ENCODE results near the gene FTH1. TPM values are rescaled to one million over a fixed set of nuclear protein-coding genes. Genes with fewer than 3 reads are reported as not detected.

The FTH1 gene
- total and polyA plus RNA-seq, 2 donors (not counting 1 experiment from before 2014, with no cell fraction given) = 2,219 to 2,789 TPM

DNA sequence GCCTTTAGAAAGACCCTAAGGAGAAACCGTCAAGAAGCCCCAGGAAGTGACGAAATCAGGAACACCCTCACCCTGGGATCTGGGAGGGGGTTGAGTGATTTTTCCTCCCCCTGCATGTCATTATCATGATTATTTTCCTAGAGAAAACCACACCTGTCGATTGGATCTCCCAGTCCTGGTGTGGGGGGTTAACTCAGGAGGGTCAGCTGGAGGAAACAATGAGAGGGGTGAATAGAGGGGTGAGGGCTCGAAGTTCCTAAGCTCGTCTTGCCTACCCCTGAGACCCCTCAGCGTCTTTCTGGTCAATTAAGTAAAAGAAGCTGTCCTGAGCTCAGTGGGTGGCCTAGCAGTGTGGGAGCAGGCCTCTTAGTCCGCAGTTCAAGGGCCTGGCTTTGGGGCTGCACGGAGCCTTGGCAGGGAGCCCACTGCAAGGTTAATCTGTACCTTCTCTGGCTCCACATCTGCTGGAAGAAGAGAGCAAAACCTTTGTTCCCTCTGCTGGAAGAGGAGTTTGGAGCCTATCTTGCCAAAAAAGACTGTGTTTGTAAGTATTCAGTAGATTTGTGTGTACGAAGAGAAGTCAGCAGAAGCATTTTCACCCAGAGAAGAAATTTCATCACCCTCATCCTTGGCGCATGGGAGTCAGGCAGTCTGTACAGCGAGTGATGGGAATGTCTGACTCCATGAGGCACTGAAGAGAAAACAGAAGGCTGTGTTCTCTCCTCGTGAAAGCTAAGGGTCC lies 34.2 kb upstream of the FTH1 start:
- Histone ChIP-seq H3K4me1 (ENCODE audit: control insufficient read depth, extremely low read depth, insufficient read depth, low read length) (no peaks in the 10 kb centered on the region), H2AFZ (ENCODE audit: low read length) (no peak overlapping the region), H3K79me2 (ENCODE audit: control insufficient read depth, insufficient read depth, low read length) (no peaks in the 10 kb centered on the region), H3K4me2 (ENCODE audit: extremely low read depth, insufficient read depth, low read length) (no peak overlapping the region), H3K9ac (ENCODE audit: insufficient read depth, low read length) (no peak overlapping the region), H4K20me1 (ENCODE audit: control insufficient read depth, extremely low read depth, insufficient read depth, low read length) (no peaks in the 10 kb centered on the region), H3K27me3 (ENCODE audit: control insufficient read depth, insufficient read depth, low read length) (no peaks in the 10 kb centered on the region), H3K27ac (ENCODE audit: insufficient read depth, low read length) (no peak overlapping the region), H3K9me3 (ENCODE audit: control insufficient read depth, insufficient read depth, low read depth, low read length) (no peaks in the 10 kb centered on the region), H3K4me3 (replicated peaks in 1 of 4; ENCODE audit: control extremely low read depth in 1 of 4, insufficient read depth in 1 of 4, low read depth in 3 of 4, low read length in 4 of 4) (no peak overlapping the region), H3K36me3 (ENCODE audit: control insufficient read depth, insufficient read depth, low read length) (no peaks in the 10 kb centered on the region)
- TF ChIP-seq, protein P1, sequence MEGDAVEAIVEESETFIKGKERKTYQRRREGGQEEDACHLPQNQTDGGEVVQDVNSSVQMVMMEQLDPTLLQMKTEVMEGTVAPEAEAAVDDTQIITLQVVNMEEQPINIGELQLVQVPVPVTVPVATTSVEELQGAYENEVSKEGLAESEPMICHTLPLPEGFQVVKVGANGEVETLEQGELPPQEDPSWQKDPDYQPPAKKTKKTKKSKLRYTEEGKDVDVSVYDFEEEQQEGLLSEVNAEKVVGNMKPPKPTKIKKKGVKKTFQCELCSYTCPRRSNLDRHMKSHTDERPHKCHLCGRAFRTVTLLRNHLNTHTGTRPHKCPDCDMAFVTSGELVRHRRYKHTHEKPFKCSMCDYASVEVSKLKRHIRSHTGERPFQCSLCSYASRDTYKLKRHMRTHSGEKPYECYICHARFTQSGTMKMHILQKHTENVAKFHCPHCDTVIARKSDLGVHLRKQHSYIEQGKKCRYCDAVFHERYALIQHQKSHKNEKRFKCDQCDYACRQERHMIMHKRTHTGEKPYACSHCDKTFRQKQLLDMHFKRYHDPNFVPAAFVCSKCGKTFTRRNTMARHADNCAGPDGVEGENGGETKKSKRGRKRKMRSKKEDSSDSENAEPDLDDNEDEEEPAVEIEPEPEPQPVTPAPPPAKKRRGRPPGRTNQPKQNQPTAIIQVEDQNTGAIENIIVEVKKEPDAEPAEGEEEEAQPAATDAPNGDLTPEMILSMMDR (conservative IDR thresholded peaks at IDR 0.05 in 1 of 2, IDR thresholded peaks at IDR 0.05 in 1 of 2; ENCODE audit: low read depth in 1 of 2, low read length in 2 of 2) = no peak
- no peak for TF ChIP-seq EZH2 (IDR thresholded peaks at IDR 0.05; ENCODE audit: low read length, missing control alignments)
- DNase-seq (ENCODE audit: low read depth in 2 of 2) = peak in 1 of 2 donors; percentile 46

GRCh38 chr11:62000539-62001446 lies 33.4 kb upstream of the FTH1 start:
- Histone ChIP-seq H2AFZ (ENCODE audit: low read length) (no peak overlapping the region), H4K20me1 (ENCODE audit: control insufficient read depth, extremely low read depth, insufficient read depth, low read length) (no peaks in the 10 kb centered on the region), H3K4me3 (replicated peaks in 1 of 4; ENCODE audit: control extremely low read depth in 1 of 4, insufficient read depth in 1 of 4, low read depth in 3 of 4, low read length in 4 of 4) (no peak overlapping the region), H3K9me3 (ENCODE audit: control insufficient read depth, insufficient read depth, low read depth, low read length) (no peaks in the 10 kb centered on the region), H3K4me2 (ENCODE audit: extremely low read depth, insufficient read depth, low read length) (no peak overlapping the region), H3K36me3 (ENCODE audit: control insufficient read depth, insufficient read depth, low read length) (no peaks in the 10 kb centered on the region), H3K27ac (ENCODE audit: insufficient read depth, low read length) (no peak overlapping the region), H3K4me1 (ENCODE audit: control insufficient read depth, extremely low read depth, insufficient read depth, low read length) (no peaks in the 10 kb centered on the region), H3K79me2 (ENCODE audit: control insufficient read depth, insufficient read depth, low read length) (no peaks in the 10 kb centered on the region), H3K9ac (ENCODE audit: insufficient read depth, low read length) (no peak overlapping the region), H3K27me3 (ENCODE audit: control insufficient read depth, insufficient read depth, low read length) (no peaks in the 10 kb centered on the region)
- TF ChIP-seq EZH2 (IDR thresholded peaks at IDR 0.05; ENCODE audit: low read length, missing control alignments) = no peak
- TF ChIP-seq, protein P1 (conservative IDR thresholded peaks at IDR 0.05 in 1 of 2, IDR thresholded peaks at IDR 0.05 in 1 of 2; ENCODE audit: low read depth in 1 of 2, low read length in 2 of 2) = no peak
- no peak for DNase-seq (ENCODE audit: low read depth in 2 of 2)

All from fibroblast of lung (primary cell).